NAMALWA (cell line): ENCODE measurements around the gene SYTL1.

Experiments
- DNase-seq: peaks from one replicate; pipeline ENCODE4 v3.0.0-alpha.2; 2015; ENCODE audit warnings: low spot score

The SYTL1 gene

GRCh38 chr1:27364696-27365371 is 23.0 kb downstream of the SYTL1 start:
- DNase-seq, result no peak

GRCh38 chr1:27365372-27366112 is 23.7 kb downstream of the SYTL1 start:
- peak; percentile 80 for DNase-seq

- no peak for DNase-seq
Measured at GRCh38 chr1:27366113-27366410, 24.2 kb downstream of the SYTL1 start.

GRCh38 chr1:27366411-27367159 is 24.8 kb downstream of the SYTL1 start, which contains the start of gene MAP3K6:
Gene MAP3K6 (minus strand): TSS chr1:27366961. CDS start chr1:27366597, 364 bp downstream.
- no peak for DNase-seq

- DNase-seq, result no peak
Measured at GRCh38 chr1:27367160-27367650, 25.4 kb downstream of the SYTL1 start.

GRCh38 chr1:27368869-27369582 is 27.2 kb downstream of the SYTL1 start:
- no peak for DNase-seq

- no peak for DNase-seq
Measured at GRCh38 chr1:27372022-27372807, 30.4 kb downstream of the SYTL1 start.

- DNase-seq, result no peak
Measured at GRCh38 chr1:27372808-27373690, 31.2 kb downstream of the SYTL1 start.

- DNase-seq, result no peak
Measured at GRCh38 chr1:27374362-27375086, 32.7 kb downstream of the SYTL1 start, which contains the start of gene FCN3. Gene FCN3 (minus strand): TSS chr1:27374824. CDS start chr1:27374818, 6 bp downstream.

- DNase-seq, result no peak
Measured at GRCh38 chr1:27377760-27378495, 36.1 kb downstream of the SYTL1 start.

- DNase-seq, result no peak
Measured at GRCh38 chr1:27379564-27380122, 37.8 kb downstream of the SYTL1 start.

- DNase-seq, result no peak
Measured at GRCh38 chr1:27380224-27380623, 38.4 kb downstream of the SYTL1 start.

GRCh38 chr1:27380766-27381733 is 39.2 kb downstream of the SYTL1 start:
- no peak for DNase-seq

GRCh38 chr1:27381969-27382762 is 40.3 kb downstream of the SYTL1 start:
- DNase-seq, result no peak

- DNase-seq, result no peak
Measured at GRCh38 chr1:27383039-27383605, 41.3 kb downstream of the SYTL1 start, which contains the start of gene CD164L2. Gene CD164L2 (minus strand): TSS chr1:27383333. CDS start chr1:27383239, 94 bp downstream.

GRCh38 chr1:27383661-27384060 is 41.8 kb downstream of the SYTL1 start:
- DNase-seq, result no peak
